Hepatocyte (in vitro differentiated cells): ENCODE measurements around the gene ZCCHC24.

Source experiments
- EZH2phosphoT487 ChIP-seq: fragments of 200-600 bp; sonication (generic); IDR thresholded peaks from one replicate; pipeline ENCODE4 v1.6.1; 2018; ENCODE audit warnings: antibody characterized with exemption, mild to moderate bottlenecking, low read depth, moderate library complexity; ENCODE audit not compliant: unreplicated experiment, severe bottlenecking
- TF ChIP-seq, protein P1 (sequence below): fragments of 200-600 bp; sonication (generic); IDR thresholded peaks from 2 replicates; pipeline ENCODE4 v1.5.1; 2016; ENCODE audit warnings: antibody characterized with exemption, mild to moderate bottlenecking; ENCODE audit not compliant: poor library complexity

DNA sequence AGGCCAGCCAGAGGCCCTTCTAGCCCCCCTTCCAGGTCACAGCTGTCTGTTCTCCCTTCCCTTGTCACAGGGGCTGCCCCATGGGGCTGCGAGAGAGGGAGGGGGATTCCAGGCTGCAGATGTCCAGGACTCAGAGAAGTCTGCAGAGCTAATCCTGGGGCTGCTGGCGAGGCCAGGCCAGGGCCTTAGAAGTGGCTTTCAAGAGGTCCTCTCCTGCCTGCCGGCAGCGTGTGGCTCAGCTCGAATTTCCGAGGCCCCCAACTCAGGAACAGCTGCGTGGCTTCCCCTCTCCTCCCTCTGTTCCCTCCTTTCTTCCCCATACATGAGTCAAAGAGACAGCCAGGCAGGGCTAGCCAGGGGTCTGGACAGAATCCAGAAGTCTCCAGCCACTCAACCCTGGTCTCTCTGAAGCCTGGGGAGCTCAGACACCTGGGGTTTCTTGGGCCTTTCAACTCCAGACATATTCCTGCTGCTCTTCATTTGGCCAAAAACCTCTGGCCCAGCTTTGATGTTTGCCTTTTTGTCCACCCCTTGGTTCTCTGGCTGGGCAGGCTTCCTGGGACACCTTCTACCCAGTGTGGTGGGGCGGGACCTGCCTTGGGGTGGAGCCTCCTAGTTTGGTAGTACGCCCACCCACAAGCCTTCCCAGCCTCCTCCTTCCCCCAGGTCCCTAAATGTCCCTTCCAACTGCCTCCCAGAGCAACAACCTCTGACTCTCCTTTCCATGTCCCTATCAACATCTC lies 45.1 kb upstream of the ZCCHC24 start:
- TF ChIP-seq, protein P1, sequence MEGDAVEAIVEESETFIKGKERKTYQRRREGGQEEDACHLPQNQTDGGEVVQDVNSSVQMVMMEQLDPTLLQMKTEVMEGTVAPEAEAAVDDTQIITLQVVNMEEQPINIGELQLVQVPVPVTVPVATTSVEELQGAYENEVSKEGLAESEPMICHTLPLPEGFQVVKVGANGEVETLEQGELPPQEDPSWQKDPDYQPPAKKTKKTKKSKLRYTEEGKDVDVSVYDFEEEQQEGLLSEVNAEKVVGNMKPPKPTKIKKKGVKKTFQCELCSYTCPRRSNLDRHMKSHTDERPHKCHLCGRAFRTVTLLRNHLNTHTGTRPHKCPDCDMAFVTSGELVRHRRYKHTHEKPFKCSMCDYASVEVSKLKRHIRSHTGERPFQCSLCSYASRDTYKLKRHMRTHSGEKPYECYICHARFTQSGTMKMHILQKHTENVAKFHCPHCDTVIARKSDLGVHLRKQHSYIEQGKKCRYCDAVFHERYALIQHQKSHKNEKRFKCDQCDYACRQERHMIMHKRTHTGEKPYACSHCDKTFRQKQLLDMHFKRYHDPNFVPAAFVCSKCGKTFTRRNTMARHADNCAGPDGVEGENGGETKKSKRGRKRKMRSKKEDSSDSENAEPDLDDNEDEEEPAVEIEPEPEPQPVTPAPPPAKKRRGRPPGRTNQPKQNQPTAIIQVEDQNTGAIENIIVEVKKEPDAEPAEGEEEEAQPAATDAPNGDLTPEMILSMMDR: no peak
- TF ChIP-seq EZH2phosphoT487: no peak
